ENCODE results near the gene DCHS2. TPM values are rescaled to one million over a fixed set of nuclear protein-coding genes. Genes with fewer than 3 reads are reported as not detected.

DCHS2 gene
- polyA plus RNA-seq, 3 donors = not detected

GRCh38 chr4:154427149-154427548, 64.5 kb downstream of the DCHS2 start:
- Histone ChIP-seq H3K27ac (ENCODE audit: low read depth in 1 of 2, low read length in 2 of 2) (no peak overlapping the region), H3K36me3 (replicated peaks in 1 of 2; ENCODE audit: control insufficient read depth in 1 of 2, insufficient read depth in 2 of 2, low read length in 2 of 2) (no peaks in the 10 kb centered on the region), H3K27me3 (ENCODE audit: control insufficient read depth in 2 of 2, insufficient read depth in 2 of 2, low read length in 2 of 2) (no peaks in the 10 kb centered on the region), H4K20me1 (ENCODE audit: insufficient read depth, low read length) (no peaks in the 10 kb centered on the region), H3K4me1 (ENCODE audit: control insufficient read depth in 1 of 2, insufficient read depth in 2 of 2, low read length in 2 of 2) (no peaks in the 10 kb centered on the region), H3K9me3 (replicated peaks in 1 of 2; ENCODE audit: control insufficient read depth in 1 of 2, insufficient read depth in 1 of 2, low read length in 2 of 2) (no peaks in the 10 kb centered on the region), H3K79me2 (ENCODE audit: insufficient read depth, low read length) (no peaks in the 10 kb centered on the region), H2AFZ (ENCODE audit: insufficient read depth, low read depth, low read length, poor library complexity, severe bottlenecking) (no peak overlapping the region), H3K4me2 (replicated peaks; ENCODE audit: extremely low read depth, low read length, poor library complexity, severe bottlenecking) (no peak overlapping the region), H3K4me3 (replicated peaks in 1 of 3; ENCODE audit: low read depth in 2 of 3, low read length in 3 of 3) (no peak overlapping the region), H3K9ac (ENCODE audit: insufficient read depth, low read length, poor library complexity, severe bottlenecking) (no peak overlapping the region)
- no peaks in the 10 kb centered on the region for H3K4me1 Mint-ChIP-seq
- peaks cover 1 to 15% (median 8%) of the 10 kb centered on the region in 3 donors for H3K27me3 Mint-ChIP-seq (ENCODE audit: low read depth in 3 of 3)
- intact Hi-C loops (cut with micrococcal nuclease) = no loop called here
- no peak for DNase-seq
- TF ChIP-seq CTCF (IDR thresholded peaks at IDR 0.05) = no peak
- WGBS (ENCODE audit: insufficient coverage) = 90% methylated on average over 3 of the region's 6 CpGs
- H3K9me3 Mint-ChIP-seq = peaks cover 0 to 3% (median 0%) of the 10 kb centered on the region in 7 donors
- no peaks in the 10 kb centered on the region for H3K36me3 Mint-ChIP-seq
- H3K4me3 Mint-ChIP-seq = no peak overlapping the region
- H3K27ac Mint-ChIP-seq = no peak overlapping the region

DNA sequence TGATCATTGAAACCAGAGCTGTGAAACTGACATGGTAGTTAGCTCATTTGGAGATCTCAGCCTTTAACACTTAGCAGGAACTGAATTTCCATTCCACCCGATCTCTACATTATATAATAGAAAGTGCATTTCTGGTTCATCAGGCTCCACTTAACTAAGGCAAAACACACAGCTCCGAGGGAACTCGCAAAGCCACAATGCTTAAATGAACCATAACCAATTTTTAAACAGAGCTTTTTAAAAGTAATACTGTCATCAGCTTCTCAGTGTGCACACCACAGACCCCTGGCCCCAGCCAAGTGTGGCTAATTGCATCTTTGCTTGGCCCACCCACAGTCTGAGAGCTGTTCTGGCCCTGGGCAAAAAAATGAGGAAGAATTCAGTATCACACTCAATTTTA, 66.1 kb downstream of the DCHS2 start:
- Mint-ChIP-seq H3K27ac (peak overlapping the region in 1 of 7 donors; percentile 51), H3K36me3 (no peaks in the 10 kb centered on the region), H3K4me3 (no peak overlapping the region), H3K9me3 (peaks cover 0 to 3% (median 0%) of the 10 kb centered on the region in 7 donors), H3K27me3 (ENCODE audit: low read depth in 3 of 3) (peaks cover 1 to 13% (median 7%) of the 10 kb centered on the region in 3 donors), H3K4me1 (no peaks in the 10 kb centered on the region)
- WGBS (ENCODE audit: insufficient coverage) = 80% methylated on average over 1 of the region's 3 CpGs
- H3K36me3 ChIP-seq (replicated peaks in 1 of 2; ENCODE audit: control insufficient read depth in 1 of 2, insufficient read depth in 2 of 2, low read length in 2 of 2) = no peaks in the 10 kb centered on the region
- H3K4me3 ChIP-seq (replicated peaks in 1 of 3; ENCODE audit: low read depth in 2 of 3, low read length in 3 of 3) = no peak overlapping the region
- H3K27me3 ChIP-seq (ENCODE audit: control insufficient read depth in 2 of 2, insufficient read depth in 2 of 2, low read length in 2 of 2) = no peaks in the 10 kb centered on the region
- intact Hi-C loops (cut with micrococcal nuclease) = no loop called here
- no peak overlapping the region for H2AFZ ChIP-seq (ENCODE audit: insufficient read depth, low read depth, low read length, poor library complexity, severe bottlenecking)
- no peaks in the 10 kb centered on the region for H3K4me1 ChIP-seq (ENCODE audit: control insufficient read depth in 1 of 2, insufficient read depth in 2 of 2, low read length in 2 of 2)
- DNase-seq = no peak
- H3K9me3 ChIP-seq (replicated peaks in 1 of 2; ENCODE audit: control insufficient read depth in 1 of 2, insufficient read depth in 1 of 2, low read length in 2 of 2) = no peaks in the 10 kb centered on the region
- no peak overlapping the region for H3K27ac ChIP-seq (ENCODE audit: low read depth in 1 of 2, low read length in 2 of 2)
- H4K20me1 ChIP-seq (ENCODE audit: insufficient read depth, low read length) = no peaks in the 10 kb centered on the region
- H3K9ac ChIP-seq (ENCODE audit: insufficient read depth, low read length, poor library complexity, severe bottlenecking) = no peak overlapping the region
- TF ChIP-seq CTCF (IDR thresholded peaks at IDR 0.05) = no peak
- no peak overlapping the region for H3K4me2 ChIP-seq (replicated peaks; ENCODE audit: extremely low read depth, low read length, poor library complexity, severe bottlenecking)
- no peaks in the 10 kb centered on the region for H3K79me2 ChIP-seq (ENCODE audit: insufficient read depth, low read length)

All from CD14-positive monocyte (primary cell).